HG03378 (cell line): Measurements from ENCODE around the gene MAT2B.
"Not testable (repeated sequence)": the region's sequence is repeated elsewhere in the genome, so short reads cannot be mapped to it uniquely, and the experiment has no call there.

Source experiments
- ATAC-seq: cut with Tn5 transposase; IDR thresholded peaks from one replicate; pipeline ENCODE4 v1.9.1; 2021; ENCODE audit warnings: mild to moderate bottlenecking, moderate library complexity; ENCODE audit not compliant: unreplicated experiment

MAT2B gene

DNA sequence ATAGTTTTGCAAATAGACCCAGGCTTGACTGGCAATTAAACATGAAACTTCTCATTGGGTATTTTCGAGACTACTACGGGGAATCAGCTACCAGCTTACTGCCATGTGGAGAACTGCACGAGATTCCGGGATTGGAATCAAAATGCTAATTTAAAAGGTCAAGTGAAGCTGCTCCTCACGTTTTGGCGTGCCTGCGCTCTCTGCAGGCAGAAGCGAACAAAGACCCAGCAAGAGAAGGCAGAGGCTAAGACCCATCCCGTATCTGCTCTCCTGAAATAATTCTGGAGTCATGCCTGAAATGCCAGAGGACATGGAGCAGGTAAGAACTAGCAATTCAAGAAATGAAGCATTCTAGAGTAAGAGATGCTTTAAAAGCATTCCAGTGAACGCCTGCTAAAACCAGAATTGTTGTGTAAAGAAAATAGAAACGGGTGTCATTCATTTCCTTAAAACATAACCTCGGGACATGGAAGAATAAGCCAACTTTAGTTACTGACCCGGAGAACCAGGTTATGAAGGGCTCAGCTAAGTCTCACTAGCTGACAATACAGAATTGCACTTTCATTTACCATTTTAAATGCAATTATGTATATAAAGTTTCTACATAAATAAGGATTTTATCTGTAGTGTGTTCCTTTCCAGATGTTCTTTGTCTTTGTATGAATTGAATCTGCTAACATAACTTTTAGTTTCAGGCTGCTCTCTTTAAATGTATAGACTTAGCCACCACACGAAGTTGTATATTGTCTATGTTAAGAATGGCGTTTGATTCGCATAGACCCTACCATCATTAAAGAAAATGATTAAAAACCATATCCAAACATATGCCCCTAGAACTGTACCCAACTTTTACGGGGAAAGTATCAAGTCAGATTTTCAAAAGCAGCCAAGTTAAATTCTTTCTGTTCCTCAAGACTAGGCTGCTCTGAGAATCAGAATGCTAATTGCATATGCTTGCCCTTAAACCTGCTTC lies 2.0 kb upstream of the MAT2B start:
- ATAC-seq, result peak; percentile 23

DNA sequence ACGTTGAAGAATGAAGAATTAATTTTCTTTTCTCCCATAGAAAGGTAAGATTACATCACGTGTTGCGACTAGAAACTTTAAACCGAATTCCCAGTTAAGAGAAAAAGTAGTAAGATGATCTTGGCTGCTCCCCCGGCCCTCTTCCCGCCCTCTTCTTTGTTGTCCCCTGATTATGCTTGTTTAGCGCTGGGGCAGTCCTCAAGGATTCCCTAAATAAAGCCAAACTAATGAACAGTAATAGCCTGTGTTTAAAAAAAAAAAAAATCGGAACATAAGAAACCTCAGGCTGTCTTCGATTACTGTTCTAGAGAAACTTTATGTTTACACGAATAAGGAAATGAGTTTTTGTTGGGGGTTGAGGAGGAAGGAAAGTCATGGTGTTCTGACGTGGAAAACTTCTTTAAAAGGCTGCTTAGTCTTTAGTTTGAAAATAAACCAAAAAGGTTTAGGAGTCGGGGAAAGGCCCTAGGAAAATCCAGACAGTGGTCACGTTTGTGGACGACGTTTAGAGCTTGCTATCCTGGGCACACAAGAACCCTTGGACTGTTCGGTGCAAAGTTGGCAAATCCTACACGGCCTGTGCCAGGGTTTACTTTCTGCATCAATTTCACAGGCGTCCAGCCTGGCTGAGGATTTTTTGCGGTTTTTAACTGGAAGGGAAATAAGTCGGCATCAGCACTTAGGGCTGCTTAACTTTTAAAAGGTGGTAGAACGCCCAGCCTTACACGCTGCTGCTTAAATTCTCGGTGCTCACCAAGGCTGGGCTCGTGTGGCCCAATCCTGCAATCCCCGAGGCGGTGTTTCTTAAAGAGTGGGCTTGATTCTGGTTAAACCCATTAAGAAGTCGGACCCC lies 1.1 kb upstream of the MAT2B start:
- ATAC-seq, result no peak

DNA sequence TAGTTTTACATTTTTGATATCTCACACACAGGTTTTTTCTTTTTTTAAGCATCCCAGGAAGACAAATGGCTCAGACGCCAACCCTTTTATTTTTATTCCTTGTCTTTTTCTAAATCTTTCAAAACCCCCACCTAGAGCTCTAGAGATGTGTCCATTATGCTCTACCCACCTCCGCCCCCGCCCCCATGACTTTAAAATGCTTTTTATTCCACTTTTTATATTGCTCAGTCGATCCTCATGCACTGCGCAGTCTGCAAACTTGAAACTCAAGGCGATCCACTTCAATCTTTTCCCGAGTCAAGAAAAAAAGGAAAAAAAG lies 411 bp upstream of the MAT2B start:
- no peak for ATAC-seq

DNA sequence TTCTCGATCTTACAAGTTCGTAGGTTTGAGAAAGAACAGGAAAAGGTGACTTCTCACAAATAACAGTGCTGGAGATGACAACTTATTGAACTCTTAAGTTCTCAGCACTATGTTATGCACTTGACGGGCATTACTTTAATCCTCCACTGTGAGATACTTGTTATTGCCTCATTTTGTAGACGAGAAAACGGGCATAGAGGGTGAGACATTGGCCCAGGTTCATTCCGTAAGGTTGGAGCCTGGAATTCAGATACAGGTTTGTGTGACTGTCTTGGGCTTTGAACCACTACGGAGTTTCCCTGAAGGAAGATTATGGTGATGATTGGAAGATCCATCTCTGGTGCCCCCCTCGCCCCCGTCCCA lies 657 bp downstream of the MAT2B start:
- peak; percentile 21 for ATAC-seq

DNA sequence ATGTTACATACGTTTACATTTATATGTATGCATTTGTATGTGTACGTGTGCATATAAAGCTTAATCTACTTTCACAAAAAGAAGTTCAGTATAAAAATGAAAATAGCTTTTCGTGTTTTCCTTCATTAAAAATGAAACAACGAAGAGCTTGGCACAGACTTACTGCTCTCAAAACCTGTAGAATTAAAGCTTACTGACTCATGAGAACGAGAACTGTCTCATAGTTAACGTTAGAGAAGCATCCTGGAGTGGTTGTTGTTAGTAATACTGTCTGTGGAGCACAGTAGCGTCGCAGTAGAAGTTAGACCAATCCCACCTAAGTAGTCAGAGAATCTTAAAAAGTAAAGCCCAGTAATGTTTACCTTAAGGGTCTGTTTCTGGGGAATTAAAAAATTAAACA lies 1.3 kb downstream of the MAT2B start:
- peak; percentile 13 for ATAC-seq

DNA sequence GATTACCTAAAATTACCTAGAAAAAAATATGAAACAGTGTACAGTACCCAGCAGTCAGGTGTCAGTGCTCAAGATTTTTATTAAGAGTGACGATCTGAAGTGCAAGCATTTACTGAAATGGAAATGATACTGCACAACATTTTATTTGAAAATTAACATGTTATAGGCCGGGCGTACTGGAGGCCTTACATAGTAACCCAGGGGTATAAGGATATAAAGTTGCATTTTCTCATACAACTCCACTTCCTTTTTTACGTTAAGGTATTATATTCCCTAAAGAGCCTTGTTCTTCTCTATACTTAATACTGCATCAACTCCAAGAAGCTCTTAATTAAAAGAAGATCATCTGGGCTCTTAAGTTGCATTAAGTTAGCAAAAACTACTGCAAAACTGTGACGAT lies 3.3 kb downstream of the MAT2B start:
- no peak for ATAC-seq

DNA sequence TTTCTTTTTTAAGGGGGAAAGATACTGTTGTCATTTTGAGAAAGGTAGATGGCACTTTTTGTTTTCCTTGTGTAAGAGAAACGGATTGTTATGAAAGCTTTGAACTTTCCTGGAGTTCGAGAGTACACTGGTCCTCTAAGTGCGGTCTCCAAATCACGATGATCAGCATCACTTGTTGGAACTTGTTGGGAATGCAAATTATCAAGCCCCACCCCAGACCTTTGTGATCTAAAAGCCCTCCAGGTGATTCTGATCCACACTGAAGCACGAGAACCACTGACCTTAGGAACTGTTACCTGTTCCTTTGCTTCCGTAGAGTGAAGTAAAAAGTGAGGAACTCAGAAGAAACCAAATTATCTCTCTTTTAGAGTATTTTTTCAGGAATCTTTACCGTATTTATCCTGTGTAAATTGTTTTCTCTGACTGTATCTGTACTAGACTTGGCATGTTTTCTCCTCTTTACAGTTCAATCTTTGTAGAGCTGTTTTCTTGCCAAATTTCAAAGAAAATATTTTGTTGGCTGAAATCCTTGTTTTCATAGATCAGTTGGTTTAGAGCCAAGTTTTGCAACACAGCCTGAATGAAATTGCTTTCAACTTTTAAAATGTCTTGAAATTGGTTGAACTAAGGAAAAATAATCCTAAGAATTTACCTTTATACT lies 4.0 kb downstream of the MAT2B start:
- ATAC-seq, result no peak

DNA sequence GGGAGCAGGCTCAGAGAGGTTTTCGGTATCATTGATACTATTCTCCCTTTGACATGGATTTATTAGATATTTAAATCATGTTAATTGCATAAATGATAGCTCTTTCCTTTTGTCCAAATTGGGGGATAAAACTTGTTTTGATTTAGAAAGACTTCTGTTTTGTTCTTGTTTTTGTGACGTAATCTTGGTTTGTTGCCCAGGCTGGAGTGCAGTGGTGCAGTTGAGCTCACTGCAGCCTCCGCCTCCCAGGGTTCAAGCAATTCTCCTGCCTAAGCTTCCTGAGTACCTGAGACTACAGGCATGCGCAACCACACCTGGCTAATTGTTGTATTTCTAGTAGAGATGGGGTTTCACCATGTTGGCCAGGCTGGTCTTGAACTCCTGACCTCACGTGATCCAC lies 7.1 kb downstream of the MAT2B start:
- no peak for ATAC-seq

DNA sequence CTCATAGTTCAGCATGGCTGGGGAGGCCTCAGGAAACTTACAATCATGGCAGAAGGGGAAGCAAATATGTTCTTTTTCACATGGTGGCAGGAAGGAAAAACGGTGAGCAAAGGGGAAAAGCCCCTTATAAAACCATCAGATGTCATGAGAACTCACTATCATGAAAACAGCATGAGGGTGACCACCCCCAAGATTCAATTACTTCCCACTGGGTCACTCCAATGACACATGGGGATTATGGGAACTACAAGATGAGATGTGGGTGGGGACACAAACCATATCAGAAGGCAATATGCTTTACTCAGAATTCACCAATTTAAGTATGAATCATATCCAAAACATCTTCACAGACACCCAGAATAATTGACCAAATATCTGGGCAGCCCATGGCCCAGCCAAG lies 19.7 kb downstream of the MAT2B start:
- ATAC-seq, result no peak

DNA sequence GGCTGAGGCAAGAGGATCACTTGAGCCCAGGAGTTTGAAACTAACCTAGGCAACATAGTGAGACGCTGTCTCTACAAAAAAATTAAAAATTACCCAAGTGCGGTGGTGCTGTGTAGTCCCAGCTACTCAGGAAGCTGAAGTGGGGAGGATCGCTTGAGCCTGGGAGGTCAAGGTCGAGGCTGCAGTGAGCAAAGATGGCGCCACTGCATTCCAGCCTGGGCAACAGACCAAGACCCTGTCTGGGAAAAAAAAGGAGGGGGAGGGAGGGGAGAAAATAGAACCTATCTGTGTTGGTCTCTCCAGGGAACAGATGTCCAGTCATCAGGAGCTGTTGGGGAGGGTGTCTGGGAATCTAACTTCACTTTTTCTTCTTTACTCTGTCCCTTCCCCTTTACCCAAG lies 24.3 kb downstream of the MAT2B start:
- ATAC-seq, result no peak

DNA sequence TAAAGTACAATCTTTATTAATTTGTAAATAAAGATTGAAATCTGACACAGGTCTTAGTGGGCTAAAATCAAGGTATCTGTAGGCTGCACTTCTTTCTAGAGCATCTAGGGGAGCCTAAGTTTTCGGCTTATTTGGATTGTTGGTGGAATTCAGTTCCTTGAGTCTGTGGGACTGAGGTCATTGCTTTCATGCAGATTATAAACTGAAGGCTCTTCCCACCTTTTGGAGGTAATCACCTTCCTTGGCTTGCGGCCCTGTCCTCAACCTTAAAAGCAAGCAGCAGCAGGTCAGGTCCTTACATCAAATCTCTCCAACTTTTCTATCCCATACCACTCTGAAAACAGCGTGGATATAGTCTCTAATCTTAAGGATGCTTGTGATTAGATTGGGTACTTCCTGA lies 25.9 kb downstream of the MAT2B start:
- no peak for ATAC-seq

DNA sequence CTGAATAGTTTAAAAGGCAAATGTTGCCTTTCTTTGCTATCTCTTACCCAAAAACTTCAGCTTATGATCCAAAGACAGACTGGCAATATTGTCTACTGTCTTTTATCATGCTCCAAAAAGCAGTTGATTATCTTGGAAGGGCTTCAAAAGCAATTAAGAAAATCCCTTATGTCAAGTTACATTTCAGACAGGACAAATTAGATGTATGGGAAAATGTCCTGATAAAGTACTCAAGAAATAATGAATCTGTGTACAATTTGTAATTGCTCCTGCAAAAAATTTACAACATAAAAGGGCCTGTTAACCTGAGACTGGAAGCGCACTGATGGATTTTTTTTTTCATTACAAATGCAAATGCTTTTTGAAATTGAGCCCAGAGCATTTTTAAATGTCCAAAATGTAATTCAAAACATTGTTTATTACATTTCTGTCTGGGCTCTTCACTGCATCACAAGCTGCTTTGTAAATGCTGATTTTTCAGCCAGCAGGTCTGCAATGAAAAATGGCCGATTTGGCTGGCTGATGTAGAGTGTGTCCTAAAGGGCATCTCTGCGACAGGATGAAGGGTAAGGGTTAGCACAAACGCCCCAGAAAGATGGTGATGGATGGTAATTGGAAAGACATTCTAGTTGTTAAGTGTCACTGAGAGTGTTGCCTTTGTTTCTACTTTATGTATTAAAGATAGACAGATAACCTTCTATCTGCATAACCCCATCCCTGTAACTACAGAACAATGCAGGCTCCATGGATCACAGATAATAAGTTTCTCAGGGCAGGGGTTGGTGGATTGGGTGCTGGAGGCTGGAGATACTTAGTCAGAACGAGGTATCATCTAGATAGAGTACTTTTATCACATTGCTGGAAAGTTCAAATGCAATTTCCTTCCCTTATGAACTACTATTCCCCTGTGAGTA lies 27.0 kb downstream of the MAT2B start:
- no peak for ATAC-seq

DNA sequence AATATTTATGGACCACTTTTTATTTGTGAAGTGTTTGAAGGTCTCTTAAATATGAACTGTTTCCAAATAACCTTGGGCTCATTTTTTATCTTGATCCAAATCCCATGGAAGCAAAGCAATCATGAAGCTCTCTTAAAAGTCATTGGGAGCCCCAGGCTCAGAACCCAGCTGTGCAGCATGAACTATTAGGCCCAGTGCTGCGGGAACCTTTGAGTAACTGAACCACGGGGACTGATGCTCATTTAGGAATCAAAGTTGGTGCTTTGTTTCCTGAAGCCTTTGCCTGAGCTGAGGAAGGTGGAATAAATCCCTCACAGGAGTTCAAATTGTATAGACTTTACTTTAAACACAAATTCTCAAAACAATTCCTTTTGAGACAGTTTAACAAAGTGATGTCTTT lies 27.8 kb downstream of the MAT2B start:
- ATAC-seq, result no peak

DNA sequence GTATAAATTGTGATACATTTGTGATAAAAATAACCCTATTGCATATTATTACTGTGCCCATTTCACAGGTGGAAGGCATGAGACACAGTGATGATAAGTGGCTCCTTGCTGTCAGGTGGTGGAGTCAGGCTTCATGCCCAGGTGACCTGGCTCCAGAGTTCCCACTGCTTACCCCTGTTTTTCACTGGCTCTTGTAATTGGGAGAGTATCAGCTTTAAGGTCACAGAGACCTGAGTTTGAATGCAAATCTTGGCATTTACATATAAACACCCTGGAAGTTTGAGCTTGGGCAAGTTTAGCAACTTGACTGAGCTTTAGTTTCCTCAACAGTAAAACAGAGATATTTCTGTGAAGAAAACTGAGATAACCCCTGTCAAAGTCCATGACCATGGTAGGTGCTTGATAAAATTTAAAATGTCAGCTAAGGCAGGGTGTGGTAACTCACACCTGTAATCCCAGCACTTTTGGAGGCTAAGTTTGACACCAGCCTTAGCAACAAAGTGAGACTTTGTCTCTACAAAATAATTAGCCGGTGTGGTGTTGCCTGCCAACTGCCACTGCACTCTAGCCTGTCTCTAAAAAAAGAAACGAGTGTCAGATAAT lies 29.2 kb downstream of the MAT2B start:
- no peak for ATAC-seq

DNA sequence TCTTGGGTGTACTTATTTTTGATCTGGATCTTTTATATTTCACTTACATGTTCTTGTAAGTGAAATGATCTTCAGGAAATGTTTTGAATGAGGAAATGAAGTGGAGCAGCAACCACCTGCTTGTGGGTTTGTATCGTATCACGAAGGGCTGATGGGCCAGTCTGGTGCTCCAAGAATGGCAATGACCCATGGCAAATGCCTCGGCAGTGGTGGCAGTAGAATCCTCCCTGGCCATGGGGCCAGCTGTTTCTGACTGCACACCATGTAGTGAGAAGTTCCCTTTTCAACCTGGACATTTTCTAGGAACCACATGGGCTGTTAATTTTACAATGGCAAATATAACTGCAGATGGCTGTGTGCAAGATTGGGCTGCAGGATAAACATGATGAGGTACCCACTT lies 29.9 kb downstream of the MAT2B start:
- ATAC-seq, result no peak

DNA sequence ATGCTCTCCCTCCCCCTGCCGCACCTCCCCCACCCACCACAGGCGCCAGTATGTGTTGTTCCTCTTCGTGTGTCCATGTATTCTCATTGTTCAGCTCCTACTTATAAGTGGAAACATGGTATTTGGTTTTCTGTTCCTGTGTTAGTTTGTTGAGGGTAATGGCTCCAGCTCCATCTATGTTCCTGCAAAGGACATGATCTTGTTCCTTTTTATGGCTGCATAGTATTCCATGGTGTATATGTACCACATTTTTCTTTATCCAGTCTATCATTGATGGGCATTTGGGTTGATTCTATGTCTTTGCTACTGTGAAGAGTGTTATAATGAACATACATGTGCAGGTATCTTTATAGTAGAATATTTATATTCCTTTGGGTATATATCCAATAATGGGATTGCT lies 31.0 kb downstream of the MAT2B start:
- ATAC-seq, result not testable (repeated sequence)

DNA sequence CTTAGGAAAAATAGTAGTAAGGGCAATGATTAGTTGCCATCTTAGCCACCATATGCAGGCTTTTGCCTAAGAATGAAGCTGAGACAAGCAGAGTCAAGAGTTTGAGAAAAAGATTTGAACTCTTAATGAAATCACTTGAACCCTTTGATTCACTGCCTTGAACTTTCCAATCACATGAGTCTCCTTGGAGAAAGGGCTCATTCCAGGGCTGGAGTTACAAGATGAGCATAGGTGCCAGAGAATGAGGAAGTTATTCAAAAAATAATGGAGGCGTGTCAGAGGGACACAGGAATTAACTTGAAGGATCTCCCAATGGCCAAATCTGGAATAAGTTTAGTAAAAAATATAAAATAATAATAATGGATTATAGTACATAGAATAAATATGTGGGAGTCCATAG lies 35.3 kb downstream of the MAT2B start:
- no peak for ATAC-seq

DNA sequence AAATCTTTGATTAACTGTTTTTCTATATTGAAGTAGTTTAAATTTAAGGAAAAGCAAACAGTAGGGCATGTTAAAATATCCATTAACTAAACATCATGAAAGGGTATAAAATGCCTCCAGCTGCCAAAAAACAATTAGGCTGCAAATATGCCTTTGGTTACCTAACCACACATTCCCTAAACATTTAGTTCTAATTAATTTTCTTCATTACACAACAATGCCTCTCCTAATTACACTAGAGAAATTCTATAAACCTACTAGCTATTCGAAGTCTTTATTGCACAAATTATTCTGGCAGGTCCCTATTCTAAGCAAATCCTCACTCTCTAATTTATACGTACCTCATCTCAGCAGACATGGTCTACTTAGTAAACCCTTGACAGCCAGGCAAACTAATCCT lies 37.4 kb downstream of the MAT2B start:
- no peak for ATAC-seq

DNA sequence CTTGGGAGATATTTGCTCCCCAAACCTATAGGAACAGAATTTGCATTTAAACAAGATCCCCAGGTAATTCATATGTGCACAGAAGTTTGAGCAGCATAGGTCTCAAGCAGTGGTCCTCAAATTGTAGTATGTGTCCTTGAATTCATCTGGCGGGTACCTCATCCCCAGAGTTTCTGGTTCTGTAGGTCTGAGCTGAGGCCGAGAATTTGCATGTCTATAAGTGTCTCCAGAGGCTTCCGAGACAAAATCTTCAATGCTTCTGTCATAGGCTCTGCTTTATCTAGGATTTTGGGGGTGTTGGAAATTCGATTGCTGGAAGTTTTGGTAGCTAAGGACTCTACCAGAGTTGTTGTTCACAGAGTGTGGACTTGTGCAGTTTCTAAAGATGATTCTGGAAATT lies 38.6 kb downstream of the MAT2B start:
- ATAC-seq, result no peak

DNA sequence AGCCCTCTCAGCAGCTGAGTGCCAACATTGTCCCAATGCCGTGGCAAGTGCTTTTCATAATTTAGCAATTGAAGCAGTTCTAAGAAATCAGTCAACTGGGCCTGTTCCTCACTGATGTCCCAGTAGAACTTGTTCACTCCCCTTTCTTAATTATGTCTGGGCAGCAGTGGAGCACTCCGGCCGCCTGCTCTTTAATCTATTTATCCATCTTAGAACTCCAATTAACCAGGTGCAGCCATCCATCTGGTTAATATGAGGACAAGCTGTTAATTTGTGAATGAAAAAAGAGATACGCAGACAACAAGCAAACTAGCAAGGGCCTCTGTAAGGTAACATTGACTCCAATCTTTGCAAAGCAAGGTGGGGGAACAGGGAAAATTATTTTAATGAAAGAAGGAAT lies 39.4 kb downstream of the MAT2B start:
- ATAC-seq, result no peak
